Ecto neural progenitor cell (in vitro differentiated cells): ENCODE data around the gene ANKRD35.

Experiments used
- DNase-seq: peaks from one replicate; pipeline ENCODE4 v3.0.0-alpha.2; 2018; ENCODE audit warnings: low spot score

ANKRD35 gene

DNA sequence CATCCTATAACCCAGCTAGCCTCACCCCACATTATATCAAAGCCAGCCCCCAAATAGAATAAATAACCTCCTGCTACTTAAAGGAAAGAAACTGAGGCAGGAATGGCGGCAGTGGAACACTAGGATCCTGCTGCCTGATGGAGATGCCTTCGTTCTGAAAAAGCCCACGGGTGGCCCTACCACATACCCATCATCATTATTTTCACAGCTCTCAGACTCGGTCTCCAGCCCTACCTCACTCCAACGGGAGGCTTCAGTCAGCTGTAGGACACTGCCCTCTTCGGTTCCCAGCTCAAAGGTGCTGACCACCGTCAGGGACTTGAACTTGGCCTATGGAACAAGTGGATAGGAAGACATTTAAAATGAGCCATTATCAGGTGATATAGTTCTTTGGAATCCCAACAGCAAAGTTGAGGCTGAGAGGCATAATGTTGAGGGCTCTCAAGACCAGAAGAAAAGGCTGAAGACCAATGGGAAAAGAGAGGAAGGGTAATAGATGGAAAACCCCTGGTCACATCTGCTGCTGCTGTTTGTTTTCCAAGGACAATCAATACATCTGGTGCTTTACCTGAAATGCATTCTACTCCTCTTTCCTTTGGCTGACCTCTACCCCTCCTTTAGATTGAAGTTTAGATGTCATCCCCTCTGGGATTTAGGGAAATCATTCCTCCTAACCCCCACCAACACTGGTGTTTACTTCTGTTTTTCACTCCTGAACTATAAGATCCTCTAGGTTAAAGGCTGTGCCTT is 7.8 kb upstream of the ANKRD35 start:
- no peak for DNase-seq

DNA sequence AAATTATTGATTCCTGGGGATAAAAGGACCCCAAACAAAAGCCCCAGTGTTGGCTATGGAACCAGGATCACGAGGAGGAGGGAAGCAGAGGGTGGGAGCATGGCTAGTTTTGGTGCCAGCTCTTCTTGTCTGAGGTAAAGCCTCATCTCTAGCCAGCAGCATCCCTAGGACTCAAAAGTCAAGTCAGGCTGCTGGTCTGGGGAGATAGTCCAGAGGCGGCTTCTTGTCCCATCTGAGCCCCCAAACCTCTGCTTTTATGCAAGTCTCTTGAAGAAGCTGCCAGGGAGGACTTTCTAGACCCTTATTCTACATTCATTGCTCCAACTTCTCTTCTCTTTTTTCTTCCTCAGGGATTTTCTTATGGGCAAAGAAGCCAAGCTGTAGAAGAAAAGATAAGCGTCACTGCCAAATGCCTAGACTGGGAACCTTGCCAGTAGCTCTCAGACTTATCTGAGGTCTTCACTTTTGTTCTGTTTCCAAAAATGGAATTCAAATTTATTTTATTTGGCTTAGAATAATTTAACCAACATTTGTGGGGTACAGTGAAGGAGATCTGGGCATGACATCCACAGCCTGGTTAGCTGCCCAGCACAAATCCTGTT is 6.9 kb upstream of the ANKRD35 start:
- no peak for DNase-seq

DNA sequence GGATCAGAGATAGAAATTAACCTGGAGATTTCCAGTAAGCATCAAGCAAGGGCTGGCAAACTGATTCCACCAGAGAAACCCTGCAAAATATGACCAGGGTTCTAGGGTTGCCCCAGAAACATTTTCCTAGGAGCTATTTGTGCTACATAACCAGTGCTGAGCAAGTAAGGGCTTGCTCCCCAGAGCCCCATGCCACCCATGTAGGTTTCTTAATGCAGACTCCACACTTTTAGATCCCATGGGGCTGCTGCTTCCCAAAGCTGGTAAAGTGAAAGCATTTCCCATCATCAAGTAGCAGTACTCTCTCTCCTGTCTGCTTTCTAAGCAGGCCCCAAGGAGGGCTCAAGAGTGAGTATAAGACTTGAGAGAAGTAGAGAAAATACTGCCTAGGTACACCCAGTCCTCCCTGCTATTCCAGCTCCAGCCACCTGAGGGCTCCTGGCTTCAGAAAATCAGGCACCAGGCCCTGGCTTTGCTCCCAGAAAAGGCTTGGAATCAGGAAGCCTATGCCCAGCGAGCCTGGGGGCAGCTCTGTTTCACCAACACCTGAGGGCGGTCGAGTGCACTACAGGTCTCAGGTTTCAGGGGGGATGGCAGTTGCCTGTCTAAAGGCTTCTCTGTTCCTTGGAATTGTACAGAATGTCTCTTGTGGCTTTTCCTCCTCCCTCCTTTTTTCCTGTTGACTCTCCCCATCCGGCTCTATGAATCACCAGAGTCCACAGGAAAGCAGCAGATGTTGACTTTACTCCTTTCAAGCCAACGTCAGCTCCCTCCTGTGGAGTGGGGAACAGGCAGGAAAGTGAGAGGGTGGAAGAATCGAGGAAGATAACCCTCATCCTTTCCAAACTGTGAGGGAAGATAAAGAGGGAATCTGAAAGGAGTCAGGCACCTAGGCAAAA is 6.2 kb upstream of the ANKRD35 start:
- peak; percentile 95 for DNase-seq

DNA sequence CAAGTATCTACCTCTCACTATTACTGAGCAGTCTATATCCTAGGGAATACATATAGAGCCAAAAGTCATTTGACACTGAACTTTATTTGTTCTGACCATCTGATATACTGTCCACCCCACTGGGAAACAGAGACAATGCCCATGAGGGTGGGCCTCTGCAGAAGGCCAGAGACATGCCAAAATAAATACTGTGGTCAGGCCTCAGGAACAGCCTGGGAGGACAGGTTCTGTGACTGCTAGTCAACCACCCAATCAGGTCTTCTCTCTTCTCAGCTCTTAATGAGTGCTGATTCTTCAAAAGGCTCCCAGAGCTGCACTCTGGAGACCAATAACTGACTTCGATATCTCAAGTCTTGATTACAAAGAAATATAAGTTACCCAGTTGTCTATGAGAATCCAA is 5.5 kb upstream of the ANKRD35 start:
- no peak for DNase-seq

DNA sequence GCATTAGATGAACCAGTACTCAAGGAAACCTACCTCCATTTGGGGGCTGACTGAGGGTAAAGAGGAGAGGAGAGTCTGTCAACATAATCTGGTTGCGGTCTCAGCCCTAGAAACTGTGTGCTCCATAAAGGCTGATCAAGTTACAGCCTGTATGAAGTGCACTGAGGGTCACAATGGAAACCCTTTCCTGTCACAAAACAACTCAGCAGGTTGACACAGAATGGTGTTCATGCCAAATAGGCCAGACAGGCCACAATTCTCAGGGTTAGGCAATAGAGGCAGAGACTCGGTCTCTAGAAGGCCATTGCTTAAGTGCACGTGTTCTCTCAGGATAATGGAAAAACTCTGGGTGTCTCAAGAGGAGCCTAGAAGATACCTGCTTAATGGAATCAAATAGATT is 4.1 kb upstream of the ANKRD35 start:
- no peak for DNase-seq

- DNase-seq: no peak
Measured at GRCh38 chr1:145887631-145888030, 2.0 kb upstream of the ANKRD35 start.

GRCh38 chr1:145886816-145887215 is 1.1 kb upstream of the ANKRD35 start:
- no peak for DNase-seq

- no peak for DNase-seq
Measured at GRCh38 chr1:145886390-145886789, 724 bp upstream of the ANKRD35 start.

DNA sequence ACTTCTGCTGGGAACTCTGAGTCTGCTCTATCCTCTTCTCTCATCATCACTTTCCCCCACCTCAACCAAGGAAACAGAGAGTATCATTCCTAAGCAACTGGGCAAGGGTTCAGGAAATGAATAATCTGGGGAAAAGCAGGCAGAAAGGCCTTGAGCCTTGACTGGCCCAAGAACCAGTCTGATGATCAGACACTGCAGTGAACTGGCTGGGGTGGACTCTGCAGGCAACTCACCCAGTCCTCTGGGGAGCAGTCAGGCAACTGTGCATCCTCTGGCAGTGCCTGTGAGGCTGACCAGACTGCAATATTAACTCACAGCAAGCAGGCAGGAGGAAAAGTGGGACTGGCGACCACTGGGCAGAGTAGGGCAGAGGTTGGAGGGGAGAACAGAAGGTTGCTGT is 991 bp downstream of the ANKRD35 start:
- DNase-seq: no peak

DNA sequence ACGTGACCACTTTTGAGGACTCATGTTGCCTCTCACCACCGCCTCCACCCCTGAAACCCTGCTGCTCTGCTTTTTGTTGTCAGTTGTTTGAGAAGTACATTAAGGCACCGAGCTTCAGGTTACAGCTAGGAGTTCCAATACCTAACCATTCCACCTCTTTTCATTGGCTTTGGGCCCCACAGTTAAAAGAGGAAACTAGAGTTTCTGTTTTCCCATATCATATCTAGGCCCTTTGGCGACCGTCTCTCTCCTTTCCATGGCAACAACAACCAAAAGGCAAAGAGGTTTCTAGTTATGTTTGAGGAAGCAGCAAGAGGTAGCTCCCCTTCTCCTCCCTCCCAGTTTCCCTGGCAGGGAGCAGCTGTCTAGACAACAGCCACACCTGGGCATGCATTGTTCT is 5.9 kb downstream of the ANKRD35 start:
- DNase-seq: no peak

DNA sequence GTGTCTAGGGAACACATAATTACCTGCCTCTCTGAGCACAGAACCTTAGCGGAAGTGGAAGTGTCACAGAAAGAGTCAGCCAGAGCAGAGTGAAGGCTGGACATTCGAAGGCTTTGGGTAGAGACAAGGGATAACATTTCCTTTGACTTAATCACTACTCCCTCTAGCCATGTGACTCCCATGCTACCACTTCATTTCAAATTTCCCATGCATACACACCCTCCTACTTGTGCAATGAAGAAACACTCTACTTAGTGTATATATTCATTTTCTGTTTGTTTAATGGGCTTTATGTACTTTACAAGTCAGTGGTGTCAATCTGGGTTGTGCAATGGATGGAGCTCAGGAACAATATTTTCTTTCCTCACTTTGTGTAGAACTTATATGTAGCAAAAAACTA is 6.9 kb downstream of the ANKRD35 start:
- no peak for DNase-seq

DNA sequence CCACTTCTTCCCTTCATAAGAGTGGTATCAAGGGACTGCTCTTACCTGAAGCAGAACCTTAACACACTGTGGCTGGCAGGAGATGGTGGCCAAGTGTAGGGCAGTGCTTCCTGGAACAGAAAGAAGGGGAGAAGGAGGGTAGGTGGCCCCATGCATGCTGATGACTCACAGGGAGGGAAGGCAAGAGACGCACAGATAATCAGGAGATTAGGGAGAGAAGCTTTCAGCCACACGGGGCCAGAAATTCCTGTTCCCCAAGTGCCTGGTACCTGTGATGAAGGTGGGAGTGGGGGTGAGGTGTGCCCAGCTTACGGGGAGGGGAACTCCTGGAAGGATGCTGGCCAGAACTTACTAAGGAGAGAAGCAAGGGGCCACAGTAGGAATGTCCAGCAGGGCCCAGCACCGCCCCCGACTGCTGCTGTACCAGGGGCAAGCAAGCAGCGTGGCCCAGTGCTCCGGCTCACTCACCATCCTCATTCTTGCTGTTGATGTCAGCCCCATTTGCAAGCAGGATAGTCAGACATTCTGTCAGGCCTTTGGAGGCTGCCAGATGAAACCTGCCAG is 7.7 kb downstream of the ANKRD35 start:
- DNase-seq: no peak

DNA sequence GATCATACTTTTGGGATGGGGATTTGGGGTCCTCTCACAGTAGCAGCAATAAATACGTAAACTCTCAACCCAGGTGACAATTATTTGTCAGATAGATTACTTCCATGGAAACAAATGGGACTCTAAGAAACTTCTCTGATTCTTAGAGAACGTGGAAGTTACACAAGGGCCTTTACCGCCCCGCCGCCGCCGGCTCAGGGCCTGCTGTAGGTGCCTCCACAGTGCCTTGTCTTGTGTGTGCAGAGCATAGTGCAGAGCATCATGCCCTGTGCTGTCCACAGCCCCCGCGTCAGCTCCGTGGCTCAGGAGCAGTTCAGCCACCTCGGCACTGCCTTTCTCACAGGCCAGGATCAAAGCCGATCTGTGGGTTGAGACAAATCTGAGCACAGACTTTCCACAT is 11.0 kb downstream of the ANKRD35 start:
- DNase-seq: no peak

- peak; percentile 75 for DNase-seq
Measured at GRCh38 chr1:145871994-145872924, 13.4 kb downstream of the ANKRD35 start.

DNA sequence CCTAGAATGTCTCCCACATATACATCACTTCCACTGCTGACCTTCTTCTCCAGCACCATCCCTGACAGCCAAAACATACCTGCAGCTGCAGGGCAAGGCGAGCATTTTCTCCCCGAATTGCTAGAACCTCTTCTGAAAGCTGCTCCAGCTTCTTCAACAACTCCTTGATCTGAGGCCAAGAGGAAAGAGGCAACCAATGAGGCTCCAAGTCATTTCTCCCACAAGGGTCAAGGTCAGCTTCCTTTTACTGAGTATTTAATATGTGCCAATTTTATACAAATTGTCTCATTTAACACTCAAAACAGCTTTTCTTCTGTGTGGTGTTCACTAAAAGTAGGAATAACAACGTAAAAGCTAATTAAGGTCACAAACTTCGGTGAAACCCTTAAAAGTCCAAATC is 17.4 kb downstream of the ANKRD35 start:
- DNase-seq: no peak

- DNase-seq: no peak
Measured at GRCh38 chr1:145863282-145864018, 22.2 kb downstream of the ANKRD35 start.

GRCh38 chr1:145859491-145860023 is 26.1 kb downstream of the ANKRD35 start:
- peak; percentile 89 for DNase-seq

DNA sequence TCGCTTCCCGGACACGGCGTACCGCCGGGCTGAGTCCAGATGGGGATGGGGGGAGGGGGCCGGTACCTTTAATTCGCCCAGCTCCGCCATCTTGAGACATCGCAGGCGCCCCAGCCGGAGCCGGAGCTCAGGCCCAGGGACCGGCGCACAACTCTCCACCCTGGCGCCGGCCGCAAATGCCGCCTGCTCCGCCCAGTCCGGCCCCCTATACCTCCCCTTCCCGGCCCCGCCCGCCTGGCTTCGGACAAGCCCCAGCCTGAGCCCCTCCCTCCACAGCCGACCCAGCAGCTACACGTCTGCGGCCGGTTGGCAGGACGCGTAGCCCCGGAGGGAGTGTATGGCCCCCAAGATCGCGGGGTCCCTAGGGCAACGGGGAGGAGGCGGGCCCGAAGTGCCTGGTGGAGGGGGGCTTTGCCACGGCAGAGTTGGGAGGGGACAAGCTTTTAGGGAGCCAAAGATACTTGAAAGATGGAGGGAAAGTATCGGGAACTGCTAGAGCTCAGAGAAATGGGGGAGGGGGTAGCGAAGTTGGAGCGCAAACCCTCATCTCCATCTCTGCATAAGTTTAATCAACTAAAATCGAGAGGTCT is 26.7 kb downstream of the ANKRD35 start, which contains the start of gene PIAS3:
PIAS3 (minus strand) TSS at position 181 of the 590 bp plus-strand sequence; CDS start at position 90, 91 bp downstream.
- peak; percentile 96 for DNase-seq

DNA sequence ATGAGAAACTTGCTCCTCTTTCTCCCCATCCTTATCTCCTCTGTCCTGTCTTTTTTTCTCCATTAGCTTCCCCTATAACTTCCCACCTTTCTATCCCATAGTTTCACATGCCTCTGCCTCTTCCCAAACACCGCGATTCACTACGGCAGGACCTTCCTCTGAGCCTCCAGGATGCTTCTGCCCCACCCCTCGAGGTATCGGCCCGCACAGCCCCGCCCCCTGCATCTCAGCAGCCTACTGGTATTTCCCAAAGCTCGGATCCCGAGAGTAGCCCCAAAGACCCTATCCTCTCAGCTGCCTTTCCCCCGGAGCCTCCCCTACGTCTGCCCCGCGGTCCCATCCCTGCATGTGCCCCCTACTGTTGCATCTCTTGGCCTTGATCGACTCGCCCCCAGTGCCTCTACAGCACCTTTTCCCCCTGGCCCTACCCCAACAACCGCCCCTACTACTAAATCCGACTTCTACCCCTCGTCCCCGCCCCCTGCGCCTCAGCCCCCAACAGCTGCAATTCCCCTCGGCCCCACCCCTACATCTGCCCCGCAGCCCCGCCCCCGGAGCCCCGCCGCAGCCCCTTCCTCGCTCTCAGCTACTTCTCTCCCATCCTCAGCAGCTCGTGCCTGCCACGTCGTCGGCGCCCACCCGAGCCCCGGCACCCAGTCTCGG is 27.3 kb downstream of the ANKRD35 start:
- no peak for DNase-seq
